H1 (cell line): ENCODE measurements around the gene ATG9B. TPM values are rescaled to one million over a fixed set of nuclear protein-coding genes. Genes with fewer than 3 reads are reported as not detected.

Experiments
- BACH1 ChIP-seq: IDR thresholded peaks from 2 replicates; pipeline ENCODE4 v1.6.1; 2012; ENCODE audit warnings: low read length, improper control_type of control experiment
- BCL11A ChIP-seq, 2 experiments: IDR thresholded peaks; one replicate each; pipeline ENCODE4 v1.6.1; 2011; ENCODE audit warnings: low read depth in 2 of 2, low read length in 2 of 2, mild to moderate bottlenecking in 2 of 2
- CEBPB ChIP-seq: IDR thresholded peaks from 2 replicates; pipeline ENCODE4 v1.6.1; 2012; ENCODE audit warnings: low read depth, low read length
- GABPA ChIP-seq: IDR thresholded peaks from 2 replicates; pipeline ENCODE4 v1.6.1; 2011; ENCODE audit warnings: mild to moderate bottlenecking, low read length, moderate library complexity, borderline replicate concordance; ENCODE audit not compliant: insufficient read depth
- JUND ChIP-seq: IDR thresholded peaks from 2 replicates; pipeline ENCODE4 v1.6.1; 2011; ENCODE audit warnings: mild to moderate bottlenecking, improper control_type of control experiment, low read length
- KDM4A ChIP-seq: IDR thresholded peaks from one replicate; pipeline ENCODE4 v1.7.1; 2012; ENCODE audit warnings: low read depth, mild to moderate bottlenecking, moderate library complexity, low read length, inconsistent platforms; ENCODE audit not compliant: severe bottlenecking
- NANOG ChIP-seq: IDR thresholded peaks from 2 replicates; pipeline ENCODE4 v1.6.1; 2011; ENCODE audit warnings: low read length, low read depth, mild to moderate bottlenecking, inconsistent platforms; ENCODE audit not compliant: insufficient read depth, poor library complexity, severe bottlenecking
- POLR2A ChIP-seq, 2 experiments: IDR thresholded peaks; 1 replicate in 1 of 2; 2 replicates in 1 of 2; pipeline ENCODE4 v1.6.1; 2011; ENCODE audit warnings: low read depth in 2 of 2, low read length in 2 of 2, mild to moderate bottlenecking in 2 of 2; ENCODE audit errors: control extremely low read depth in 1 of 2
- POU5F1 ChIP-seq: IDR thresholded peaks from 2 replicates; pipeline ENCODE4 v1.6.1; 2011; ENCODE audit warnings: low read depth, mild to moderate bottlenecking, low read length, moderate library complexity
- SIN3A ChIP-seq, 2 experiments: IDR thresholded peaks in 1 of 2; conservative IDR thresholded peaks in 1 of 2; 2 replicates each; pipeline ENCODE4 v1.6.1; 2011 to 2012; ENCODE audit warnings: low read length in 2 of 2, improper control_type of control experiment in 1 of 2, low read depth in 1 of 2, mild to moderate bottlenecking in 1 of 2
- polyA plus RNA-seq, 7 experiments: library from polyadenylated mRNA; depleted of rRNA in 3 of 7; stranded (reverse) in 5 of 7; unstranded in 2 of 7; fragments of >200 nt in 5 of 7; fragments of 200-250 nt in 2 of 7; gene quantifications; 1 replicate in 5 of 7; 2 replicates in 1 of 7; 4 replicates in 1 of 7; pipeline versions ENCODE4 v1.2.1 to v1.2.3, GENCODE V29; 2011 to 2013; ENCODE audit warnings: missing spikeins in 2 of 7, mixed read lengths in 2 of 7
- total RNA-seq: library from RNA; stranded (reverse); fragmentation: NEBNext Ultra II Directional; extraction: Animal tissue kit (Norgen Biotek cat#: 25700); gene quantifications from 2 replicates; pipeline ENCODE4 v1.2.1, GENCODE V29; 2021
- TF ChIP-seq, protein P1 (sequence below), 3 experiments: IDR thresholded peaks; 1 replicate in 2 of 3; 2 replicates in 1 of 3; pipeline versions ENCODE4 v1.5.1 to v1.6.1; 2011; ENCODE audit warnings: low read length in 3 of 3, mild to moderate bottlenecking in 3 of 3, inconsistent platforms in 2 of 3, low read depth in 1 of 3, moderate library complexity in 1 of 3; ENCODE audit not compliant: insufficient read depth in 1 of 3; ENCODE audit errors: control extremely low read depth in 1 of 3

ATG9B gene
- total and polyA plus RNA-seq, 2 of the 8 experiments (the other 6 are each of a cell fraction or from before 2014, with no cell fraction given), result 1.4 to 2.3 TPM

DNA sequence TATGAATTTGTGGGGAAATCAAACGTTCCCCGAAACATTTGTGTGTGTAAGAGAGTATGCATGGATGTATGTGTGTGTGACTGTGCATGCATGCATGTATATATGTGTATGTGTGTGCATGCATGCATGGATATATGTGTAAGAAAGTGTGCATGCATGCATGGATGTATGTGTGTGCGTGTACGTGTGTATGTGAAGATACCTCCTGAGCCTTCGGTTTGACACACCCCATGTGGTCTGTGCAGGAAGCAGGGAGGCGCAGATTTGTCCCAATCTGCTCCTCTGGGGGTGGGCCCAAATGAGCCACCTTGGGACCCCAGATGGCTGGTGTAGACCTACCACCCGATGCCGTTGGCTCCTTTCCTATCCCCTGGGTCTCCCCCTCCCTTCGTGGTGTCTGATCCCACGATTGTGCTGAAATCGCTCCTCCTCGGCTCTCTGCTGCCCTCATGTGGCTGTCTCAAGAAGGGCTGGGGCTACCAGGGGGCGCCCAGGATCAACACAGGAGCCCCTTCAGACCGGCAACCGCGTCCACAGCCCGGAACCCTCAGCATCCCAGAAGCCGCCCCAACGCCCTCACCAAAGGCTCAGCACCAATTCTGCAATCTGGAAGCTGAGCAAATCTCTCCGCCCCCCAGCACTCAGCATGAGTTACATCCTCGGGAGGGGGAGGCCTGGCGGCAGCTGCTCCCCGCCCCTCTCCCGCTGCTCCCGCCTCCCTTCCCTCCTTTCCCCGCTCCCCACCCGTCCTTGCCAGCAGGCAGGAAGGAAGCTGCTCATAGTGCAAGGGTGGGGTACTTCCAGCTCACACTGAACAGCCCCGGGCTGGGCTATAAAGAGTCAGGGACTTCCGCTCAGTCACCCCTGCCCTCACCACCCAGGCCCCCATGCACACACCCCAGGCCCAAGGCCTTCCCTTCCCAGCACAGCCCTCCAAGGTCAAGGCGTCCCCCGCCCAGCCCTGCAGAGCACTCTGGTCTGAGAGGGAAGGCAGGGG lies 35.8 kb downstream of the ATG9B start (continued):
- peak; percentile 18 for TF ChIP-seq NANOG
- TF ChIP-seq, protein P1, sequence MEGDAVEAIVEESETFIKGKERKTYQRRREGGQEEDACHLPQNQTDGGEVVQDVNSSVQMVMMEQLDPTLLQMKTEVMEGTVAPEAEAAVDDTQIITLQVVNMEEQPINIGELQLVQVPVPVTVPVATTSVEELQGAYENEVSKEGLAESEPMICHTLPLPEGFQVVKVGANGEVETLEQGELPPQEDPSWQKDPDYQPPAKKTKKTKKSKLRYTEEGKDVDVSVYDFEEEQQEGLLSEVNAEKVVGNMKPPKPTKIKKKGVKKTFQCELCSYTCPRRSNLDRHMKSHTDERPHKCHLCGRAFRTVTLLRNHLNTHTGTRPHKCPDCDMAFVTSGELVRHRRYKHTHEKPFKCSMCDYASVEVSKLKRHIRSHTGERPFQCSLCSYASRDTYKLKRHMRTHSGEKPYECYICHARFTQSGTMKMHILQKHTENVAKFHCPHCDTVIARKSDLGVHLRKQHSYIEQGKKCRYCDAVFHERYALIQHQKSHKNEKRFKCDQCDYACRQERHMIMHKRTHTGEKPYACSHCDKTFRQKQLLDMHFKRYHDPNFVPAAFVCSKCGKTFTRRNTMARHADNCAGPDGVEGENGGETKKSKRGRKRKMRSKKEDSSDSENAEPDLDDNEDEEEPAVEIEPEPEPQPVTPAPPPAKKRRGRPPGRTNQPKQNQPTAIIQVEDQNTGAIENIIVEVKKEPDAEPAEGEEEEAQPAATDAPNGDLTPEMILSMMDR (IDR thresholded peaks at IDR 0.05; ENCODE audit: control extremely low read depth in 1 of 3, insufficient read depth in 1 of 3, low read depth in 1 of 3, low read length in 3 of 3), result peak in 2 of 3 experiments; percentile 92 to 97; a peak in 3 of 4 replicates
- TF ChIP-seq POLR2A (IDR thresholded peaks at IDR 0.05; ENCODE audit: control extremely low read depth in 1 of 2, low read depth in 2 of 2, low read length in 2 of 2), result no peak
- 0 out of 4 replicates have a peak, but pooled peaks of 1 of the 2 experiments have one; percentile 33 for TF ChIP-seq SIN3A (conservative IDR thresholded peaks at IDR 0.05 in 1 of 2, IDR thresholded peaks at IDR 0.05 in 1 of 2; ENCODE audit: low read depth in 1 of 2, low read length in 2 of 2)
- no peak for TF ChIP-seq POU5F1
- TF ChIP-seq GABPA, result peak; percentile 69; the same call in 1 of the 2 replicates
- no peak for TF ChIP-seq BCL11A (IDR thresholded peaks at IDR 0.05; ENCODE audit: low read depth in 2 of 2, low read length in 2 of 2)
- peak; percentile 48 for TF ChIP-seq KDM4A
- no peak for TF ChIP-seq JUND
- TF ChIP-seq CEBPB, result 0 out of 2 replicates have a peak, but pooled peaks have one; percentile 28
- TF ChIP-seq BACH1, result 0 out of 2 replicates have a peak, but pooled peaks have one; percentile 32
